ENCODE results near the gene ADGRB3.

DNA sequence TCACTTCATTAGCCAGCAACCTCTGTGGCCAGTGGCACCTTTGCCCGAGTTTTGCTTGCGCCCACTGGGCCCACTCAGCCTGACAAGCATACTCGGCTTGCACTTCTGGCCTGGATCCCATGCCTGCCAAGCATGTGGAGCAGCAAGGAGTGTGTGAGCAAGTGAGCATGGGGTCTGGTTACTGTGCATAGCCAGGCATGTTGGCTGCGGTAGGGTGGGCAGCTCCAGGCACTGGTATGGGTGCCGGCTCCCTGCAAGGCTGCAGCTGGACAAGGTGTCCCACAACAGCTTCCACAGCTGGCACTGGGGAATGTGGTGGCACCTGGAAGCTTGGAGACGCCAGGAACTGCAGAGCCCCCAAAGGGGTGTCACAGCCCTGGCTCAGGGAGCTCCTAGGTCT is 510.0 kb downstream of the ADGRB3 start:
- TF ChIP-seq, protein P1, sequence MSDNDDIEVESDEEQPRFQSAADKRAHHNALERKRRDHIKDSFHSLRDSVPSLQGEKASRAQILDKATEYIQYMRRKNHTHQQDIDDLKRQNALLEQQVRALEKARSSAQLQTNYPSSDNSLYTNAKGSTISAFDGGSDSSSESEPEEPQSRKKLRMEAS (IDR thresholded peaks at IDR 0.05; ENCODE audit: insufficient read depth, insufficient read length) = no peak
- TF ChIP-seq, protein P2, sequence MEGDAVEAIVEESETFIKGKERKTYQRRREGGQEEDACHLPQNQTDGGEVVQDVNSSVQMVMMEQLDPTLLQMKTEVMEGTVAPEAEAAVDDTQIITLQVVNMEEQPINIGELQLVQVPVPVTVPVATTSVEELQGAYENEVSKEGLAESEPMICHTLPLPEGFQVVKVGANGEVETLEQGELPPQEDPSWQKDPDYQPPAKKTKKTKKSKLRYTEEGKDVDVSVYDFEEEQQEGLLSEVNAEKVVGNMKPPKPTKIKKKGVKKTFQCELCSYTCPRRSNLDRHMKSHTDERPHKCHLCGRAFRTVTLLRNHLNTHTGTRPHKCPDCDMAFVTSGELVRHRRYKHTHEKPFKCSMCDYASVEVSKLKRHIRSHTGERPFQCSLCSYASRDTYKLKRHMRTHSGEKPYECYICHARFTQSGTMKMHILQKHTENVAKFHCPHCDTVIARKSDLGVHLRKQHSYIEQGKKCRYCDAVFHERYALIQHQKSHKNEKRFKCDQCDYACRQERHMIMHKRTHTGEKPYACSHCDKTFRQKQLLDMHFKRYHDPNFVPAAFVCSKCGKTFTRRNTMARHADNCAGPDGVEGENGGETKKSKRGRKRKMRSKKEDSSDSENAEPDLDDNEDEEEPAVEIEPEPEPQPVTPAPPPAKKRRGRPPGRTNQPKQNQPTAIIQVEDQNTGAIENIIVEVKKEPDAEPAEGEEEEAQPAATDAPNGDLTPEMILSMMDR (IDR thresholded peaks at IDR 0.05; ENCODE audit: extremely low read depth in 1 of 2, insufficient read depth in 1 of 2, low read depth in 1 of 2, low read length in 2 of 2) = no peak
- no peak for TF ChIP-seq POLR2A (IDR thresholded peaks at IDR 0.05; ENCODE audit: low read depth, low read length)
- no peak for TF ChIP-seq EZH2 (IDR thresholded peaks at IDR 0.05; ENCODE audit: borderline replicate concordance, low read depth, low read length, severe bottlenecking)
- TF ChIP-seq POLR2AphosphoS5 (IDR thresholded peaks at IDR 0.05; ENCODE audit: insufficient read depth, low read depth, low read length) = no peak
- no peak for TF ChIP-seq JUN (IDR thresholded peaks at IDR 0.05; ENCODE audit: borderline replicate concordance, insufficient read depth, insufficient read length, low read depth)
- TF ChIP-seq MYC (IDR thresholded peaks at IDR 0.05; ENCODE audit: low read depth, low read length) = no peak
- no peak for TF ChIP-seq FOS (IDR thresholded peaks at IDR 0.05; ENCODE audit: borderline replicate concordance, insufficient read depth, low read length)
